Stimulated activated CD4-positive, alpha-beta T cell treated with anti-CD3 and anti-CD28 coated beads, TNF-alpha, amount 100 ng/mL, for 1 hour (primary cell): ENCODE measurements around the gene PLAAT5.

Source experiments
- DNase-seq, 3 donors: peaks; one replicate each; pipeline ENCODE4 v3.0.0-alpha.2; 2020; ENCODE audit warnings: low read depth in 3 of 3, low spot score in 1 of 3

Gene PLAAT5

GRCh38 chr11:63512816-63513215 is 21.8 kb upstream of the PLAAT5 start:
- no peak for DNase-seq

GRCh38 chr11:63511048-63511748 is 20.2 kb upstream of the PLAAT5 start:
- DNase-seq: no peak

- DNase-seq: no peak
These were observed 19.5 kb upstream of the PLAAT5 start for GRCh38 chr11:63510360-63511047.

- DNase-seq: no peak
These were observed 17.8 kb upstream of the PLAAT5 start for GRCh38 chr11:63508745-63509144.

- DNase-seq: no peak
These were observed 17.0 kb upstream of the PLAAT5 start for GRCh38 chr11:63508009-63508408.

GRCh38 chr11:63507511-63507910 is 16.5 kb upstream of the PLAAT5 start:
- no peak for DNase-seq

- DNase-seq: no peak
These were observed 15.9 kb upstream of the PLAAT5 start for GRCh38 chr11:63506876-63507275.

GRCh38 chr11:63505857-63506528 is 15.0 kb upstream of the PLAAT5 start, which contains the start of gene LGALS12:
Gene LGALS12, plus strand, starts transcription at chr11:63506084. Its CDS starts 375 bp downstream, at chr11:63506459.
- no peak for DNase-seq

GRCh38 chr11:63504933-63505586 is 14.1 kb upstream of the PLAAT5 start:
- no peak for DNase-seq

- DNase-seq: no peak
These were observed 13.1 kb upstream of the PLAAT5 start for GRCh38 chr11:63504054-63504453.

- DNase-seq: no peak
These were observed 12.5 kb upstream of the PLAAT5 start for GRCh38 chr11:63503492-63503891.

GRCh38 chr11:63502252-63502820 is 11.4 kb upstream of the PLAAT5 start:
- DNase-seq: no peak

- DNase-seq: no peak
These were observed 10.3 kb upstream of the PLAAT5 start for GRCh38 chr11:63501236-63501635.

GRCh38 chr11:63499874-63500273 is 8.9 kb upstream of the PLAAT5 start:
- no peak for DNase-seq

GRCh38 chr11:63494975-63495374 is 4.0 kb upstream of the PLAAT5 start:
- DNase-seq: no peak

GRCh38 chr11:63493127-63493526 is 2.2 kb upstream of the PLAAT5 start:
- no peak for DNase-seq

- no peak for DNase-seq
These were observed 1.5 kb upstream of the PLAAT5 start for GRCh38 chr11:63492441-63492840.

GRCh38 chr11:63491636-63492372 is 837 bp upstream of the PLAAT5 start:
- DNase-seq: no peak

GRCh38 chr11:63491240-63491587 is 247 bp upstream of the PLAAT5 start:
- no peak for DNase-seq

- DNase-seq: no peak
These were observed 1.1 kb downstream of the PLAAT5 start for GRCh38 chr11:63489879-63490278.

GRCh38 chr11:63488789-63489188 is 2.2 kb downstream of the PLAAT5 start:
- no peak for DNase-seq
